Activated gamma-delta T cell treated with Interleukin-2 at 50 U/mL for 16 hours (primary cell): ENCODE measurements around the gene VIPR2.

Experiments
- DNase-seq: peaks from one replicate; pipeline ENCODE4 v3.0.0-alpha.2; 2020

VIPR2 gene

GRCh38 chr7:159036916-159037605 is 107.6 kb downstream of the VIPR2 start:
- DNase-seq: no peak

GRCh38 chr7:159035571-159036073 is 109.0 kb downstream of the VIPR2 start:
- no peak for DNase-seq

- DNase-seq: no peak
Observed at GRCh38 chr7:159034988-159035387, 109.7 kb downstream of the VIPR2 start.

GRCh38 chr7:159034394-159034793 is 110.3 kb downstream of the VIPR2 start:
- DNase-seq: no peak

- no peak for DNase-seq
Observed at GRCh38 chr7:159033956-159034355, 110.7 kb downstream of the VIPR2 start.

- no peak for DNase-seq
Observed at GRCh38 chr7:159033473-159033825, 111.2 kb downstream of the VIPR2 start.

GRCh38 chr7:159032753-159033472 is 111.8 kb downstream of the VIPR2 start:
- DNase-seq: no peak

GRCh38 chr7:159032322-159032721 is 112.3 kb downstream of the VIPR2 start:
- no peak for DNase-seq

- DNase-seq: no peak
Observed at GRCh38 chr7:159031750-159032149, 112.9 kb downstream of the VIPR2 start.

- DNase-seq: no peak
Observed at GRCh38 chr7:159031135-159031701, 113.4 kb downstream of the VIPR2 start.

GRCh38 chr7:159030490-159031134 is 114.1 kb downstream of the VIPR2 start:
- no peak for DNase-seq

- DNase-seq: no peak
Observed at GRCh38 chr7:159028508-159029401, 115.9 kb downstream of the VIPR2 start.

GRCh38 chr7:159027789-159028507 is 116.7 kb downstream of the VIPR2 start:
- DNase-seq: no peak

- no peak for DNase-seq
Observed at GRCh38 chr7:159027056-159027788, 117.4 kb downstream of the VIPR2 start.

GRCh38 chr7:159026271-159027055 is 118.2 kb downstream of the VIPR2 start:
- DNase-seq: no peak

GRCh38 chr7:159025161-159025779 is 119.4 kb downstream of the VIPR2 start:
- no peak for DNase-seq

GRCh38 chr7:159024280-159024951 is 120.3 kb downstream of the VIPR2 start:
- no peak for DNase-seq

- no peak for DNase-seq
Observed at GRCh38 chr7:159023746-159024145, 120.9 kb downstream of the VIPR2 start.

- no peak for DNase-seq
Observed at GRCh38 chr7:159023206-159023605, 121.5 kb downstream of the VIPR2 start.
